Skeletal muscle tissue (tissue), 4 donors: Measurements from ENCODE around the gene ADGRD1. TPM values are rescaled to one million over a fixed set of nuclear protein-coding genes. Genes with fewer than 3 reads are reported as not detected.

ENCODE experiments used
- H3K27ac ChIP-seq: one replicate; pipeline ENCODE4 v1.7.0; 2013; ENCODE audit warnings: mild to moderate bottlenecking, low read depth, low read length, inconsistent platforms
- H3K27me3 ChIP-seq, 3 donors: one replicate each; pipeline ENCODE4 v1.7.0; 2013; ENCODE audit warnings: low read length in 3 of 3; ENCODE audit not compliant: control insufficient read depth in 3 of 3, insufficient read depth in 3 of 3
- H3K36me3 ChIP-seq, 3 donors: one replicate each; pipeline ENCODE4 v1.7.0; 2013; ENCODE audit warnings: low read length in 3 of 3; ENCODE audit not compliant: control insufficient read depth in 3 of 3, insufficient read depth in 3 of 3
- H3K4me1 ChIP-seq, 3 donors: one replicate each; pipeline ENCODE4 v1.7.0; 2013; ENCODE audit warnings: low read length in 3 of 3, mild to moderate bottlenecking in 3 of 3; ENCODE audit not compliant: control insufficient read depth in 3 of 3, insufficient read depth in 3 of 3
- H3K4me3 ChIP-seq, 3 donors: one replicate each; pipeline ENCODE4 v1.7.0; 2013; ENCODE audit warnings: low read length in 3 of 3
- H3K9ac ChIP-seq, 3 donors: one replicate each; pipeline ENCODE4 v1.7.0; 2013; ENCODE audit warnings: low read length in 3 of 3, mild to moderate bottlenecking in 3 of 3, moderate library complexity in 2 of 3, low read depth in 1 of 3
- H3K9me3 ChIP-seq, 3 donors: one replicate each; pipeline ENCODE4 v1.7.0; 2013; ENCODE audit warnings: low read length in 3 of 3; ENCODE audit not compliant: control insufficient read depth in 3 of 3
- total RNA-seq: library from RNA; depleted of rRNA; stranded (reverse); fragments of >200 nt; gene quantifications from one replicate; pipeline ENCODE4 v1.2.3, GENCODE V29; 2014
- donor health status: Osteomylitis.

The ADGRD1 gene
- total RNA-seq, 1 donor from 2014 or later, result 7.8 TPM

DNA sequence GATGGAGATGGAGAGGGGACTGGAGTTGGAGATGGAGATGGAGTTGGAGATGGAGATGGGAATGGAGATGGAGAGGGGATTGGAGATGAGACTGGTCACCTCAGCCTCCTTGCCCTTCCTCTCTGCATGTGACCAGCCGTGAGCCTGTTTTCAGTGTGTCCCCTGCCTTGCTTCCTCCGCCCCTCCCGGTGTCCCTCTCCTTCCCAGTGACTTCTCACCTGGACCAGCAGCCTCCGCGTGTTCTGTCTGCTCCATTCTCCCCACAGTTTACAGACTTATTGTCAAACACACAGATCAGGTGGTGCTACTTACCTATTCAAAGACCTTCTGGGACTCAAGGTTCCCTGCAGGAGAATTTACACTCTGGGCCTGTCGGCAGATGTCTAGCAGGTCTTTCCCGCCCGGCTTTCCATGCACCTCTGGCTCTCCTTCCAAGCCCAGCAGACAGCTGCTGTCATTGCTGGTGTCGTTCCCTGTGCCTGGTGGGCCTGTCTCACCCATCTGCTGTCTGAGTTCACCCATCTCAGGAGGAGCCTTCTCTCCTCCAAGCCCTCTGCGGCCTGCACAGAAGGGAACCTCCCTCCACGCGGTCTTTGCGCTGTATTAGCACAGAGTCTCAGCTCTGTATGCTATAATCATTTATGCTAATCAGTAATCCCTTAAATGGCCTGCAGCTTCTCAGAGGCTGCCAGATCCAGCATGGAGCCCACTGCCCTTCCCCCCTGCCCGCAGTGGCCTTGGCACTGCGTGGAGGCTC, 62.1 kb downstream of the ADGRD1 start:
- Histone ChIP-seq H3K9ac (no peak overlapping the region), H3K9me3 (no peaks in the 10 kb centered on the region), H3K36me3 (peaks cover 2 to 17% (median 8%) of the 10 kb centered on the region in 3 donors), H3K4me1 (no peaks in the 10 kb centered on the region), H3K27me3 (peaks cover 0 to 6% (median 0%) of the 10 kb centered on the region in 3 donors), H3K4me3 (no peak overlapping the region), H3K27ac (no peak overlapping the region)

DNA sequence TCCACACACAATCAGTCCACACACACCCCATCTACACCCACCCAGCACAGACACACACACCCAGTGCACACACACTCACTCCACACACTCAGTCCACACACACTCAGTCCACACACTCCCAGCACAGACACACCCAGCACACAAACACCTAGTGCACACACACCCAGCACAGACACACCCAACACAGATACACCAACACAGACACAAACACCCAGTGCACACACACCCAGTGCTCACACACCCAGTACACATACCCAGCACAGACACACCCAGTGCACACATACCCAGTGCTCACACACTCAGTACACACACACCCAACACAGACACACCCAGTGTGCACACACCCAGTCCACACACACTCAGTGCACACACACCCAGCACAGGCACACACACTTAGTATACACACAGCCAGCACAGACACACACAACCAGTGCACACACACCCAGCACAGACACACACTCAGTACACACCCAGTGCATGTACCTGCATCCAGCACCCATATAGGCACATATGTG, 63.8 kb downstream of the ADGRD1 start:
- peaks cover 2 to 20% (median 8%) of the 10 kb centered on the region in 3 donors for H3K36me3 ChIP-seq
- peaks cover 0 to 6% (median 0%) of the 10 kb centered on the region in 3 donors for H3K27me3 ChIP-seq
- H3K4me3 ChIP-seq, result no peak overlapping the region

DNA sequence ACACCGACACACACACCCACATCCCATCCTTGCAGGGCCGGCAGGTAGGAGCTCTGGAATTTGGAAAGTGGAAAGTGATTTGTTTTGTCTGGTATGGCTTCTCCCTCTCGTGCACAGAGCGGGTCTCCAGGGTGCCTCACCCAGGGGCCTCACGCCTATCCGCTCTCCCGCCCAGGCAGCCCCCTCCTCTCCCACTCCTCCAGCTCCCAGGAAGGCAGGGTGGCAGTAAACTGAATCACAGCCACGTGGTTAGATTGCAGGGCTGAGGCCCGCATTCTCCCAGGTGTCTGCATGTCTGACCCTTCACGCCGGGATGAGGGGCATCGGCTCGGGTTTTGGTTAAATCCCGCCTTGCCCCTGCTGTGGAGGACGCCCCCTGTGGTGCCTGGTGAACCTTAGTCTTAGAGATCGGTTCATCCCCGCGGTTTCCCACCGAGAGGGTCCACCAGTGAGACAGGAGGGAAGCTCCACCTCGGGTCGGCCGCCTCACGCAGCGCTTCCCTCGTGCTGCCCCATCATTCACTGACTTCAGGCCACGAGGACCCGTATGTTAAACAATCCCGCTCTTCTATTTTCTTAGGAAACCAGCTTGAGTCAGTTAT, 64.4 kb downstream of the ADGRD1 start:
- Histone ChIP-seq H3K36me3 (peaks cover 2 to 20% (median 8%) of the 10 kb centered on the region in 3 donors), H3K9ac (no peak overlapping the region), H3K9me3 (no peaks in the 10 kb centered on the region)

More for the DNA sequence above, 63.8 kb downstream of the ADGRD1 start:
- no peak overlapping the region for H3K9ac ChIP-seq
- no peaks in the 10 kb centered on the region for H3K9me3 ChIP-seq
- H3K4me1 ChIP-seq, result no peaks in the 10 kb centered on the region
- H3K27ac ChIP-seq, result no peak overlapping the region

DNA sequence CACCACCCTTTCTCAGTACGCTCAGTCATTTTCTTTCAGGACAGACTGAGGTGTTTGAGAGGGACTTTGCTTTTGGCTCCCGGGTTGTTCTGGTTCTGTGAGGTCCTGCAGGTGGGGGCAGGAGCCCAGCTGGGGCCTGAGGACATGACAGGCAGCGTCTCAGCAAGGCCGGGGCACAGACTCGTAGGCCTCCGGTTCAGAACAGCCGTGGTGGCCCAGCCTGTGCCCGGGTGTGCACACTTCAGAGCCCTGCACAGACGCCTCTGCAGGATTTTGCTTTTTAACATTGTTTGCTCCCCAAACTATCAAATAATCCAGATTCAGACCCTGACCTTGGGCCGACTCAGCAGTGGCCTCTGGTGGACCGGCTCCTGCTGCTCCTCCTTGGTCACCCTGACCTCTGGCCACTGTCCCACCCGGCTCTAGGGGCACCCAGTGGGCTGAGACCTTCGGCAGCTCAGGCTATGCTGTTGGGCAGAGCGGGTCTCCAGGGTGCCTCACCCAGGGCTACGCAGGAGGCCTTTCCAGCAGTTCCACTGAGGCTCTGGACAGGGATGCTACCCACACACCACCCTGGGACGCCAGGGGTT, 65.2 kb downstream of the ADGRD1 start:
- H3K36me3 ChIP-seq, result peaks cover 2 to 20% (median 8%) of the 10 kb centered on the region in 3 donors
- H3K9ac ChIP-seq, result no peak overlapping the region
- H3K9me3 ChIP-seq, result no peaks in the 10 kb centered on the region
- no peaks in the 10 kb centered on the region for H3K4me1 ChIP-seq
- H3K27ac ChIP-seq, result no peak overlapping the region
- no peak overlapping the region for H3K4me3 ChIP-seq
- peaks cover 0 to 6% (median 0%) of the 10 kb centered on the region in 3 donors for H3K27me3 ChIP-seq

More for the DNA sequence above, 64.4 kb downstream of the ADGRD1 start:
- Histone ChIP-seq H3K27ac (no peak overlapping the region), H3K27me3 (peaks cover 0 to 6% (median 0%) of the 10 kb centered on the region in 3 donors), H3K4me1 (no peaks in the 10 kb centered on the region), H3K4me3 (no peak overlapping the region)

DNA sequence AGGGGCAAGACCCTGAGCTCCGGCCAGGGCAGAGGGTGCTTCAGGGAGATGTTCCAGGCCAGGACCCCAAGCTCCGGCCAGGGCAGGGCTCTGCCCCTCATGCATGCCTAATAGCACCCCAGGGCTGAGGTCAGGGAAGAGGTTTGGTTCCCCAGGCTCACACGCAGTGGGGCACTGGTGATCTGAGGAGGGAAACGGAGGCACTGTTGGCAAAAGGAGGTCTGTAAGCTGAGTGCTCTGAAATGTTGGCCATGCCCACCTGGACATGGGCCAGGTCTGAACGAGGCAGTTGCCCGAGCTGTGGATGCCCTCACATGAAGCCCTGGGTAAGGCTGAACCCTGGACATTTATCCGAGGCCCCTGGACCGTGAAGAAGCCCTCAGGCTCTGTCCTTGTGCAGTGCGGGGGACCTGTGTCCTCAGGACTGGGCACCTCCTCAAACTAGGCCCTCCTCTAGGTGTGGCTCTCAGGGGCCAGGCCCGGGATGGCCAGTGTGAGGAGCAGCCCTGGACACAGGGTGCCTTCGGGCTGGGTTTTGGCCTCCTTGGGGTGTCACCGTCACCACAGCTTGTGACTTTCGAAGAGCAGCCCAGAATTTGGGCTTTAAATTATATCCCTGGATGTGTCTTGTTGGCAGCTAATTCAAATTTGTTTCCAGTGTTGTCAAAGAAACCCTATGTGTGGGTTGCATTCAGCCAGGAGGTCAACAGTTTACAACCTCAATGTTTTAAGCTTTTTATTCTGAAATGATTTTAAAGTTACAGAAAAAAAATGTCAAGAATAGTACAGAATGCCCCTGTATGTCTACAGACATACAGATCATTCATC, 66.8 kb downstream of the ADGRD1 start:
- H3K4me3 ChIP-seq, result no peak overlapping the region
- H3K9me3 ChIP-seq, result no peaks in the 10 kb centered on the region
- H3K27me3 ChIP-seq, result peaks cover 0 to 6% (median 0%) of the 10 kb centered on the region in 3 donors
- no peak overlapping the region for H3K9ac ChIP-seq
- peaks cover 0 to 11% (median 8%) of the 10 kb centered on the region in 3 donors for H3K36me3 ChIP-seq
- H3K27ac ChIP-seq, result no peak overlapping the region
- peaks cover 0 to 2% (median 0%) of the 10 kb centered on the region in 3 donors for H3K4me1 ChIP-seq

DNA sequence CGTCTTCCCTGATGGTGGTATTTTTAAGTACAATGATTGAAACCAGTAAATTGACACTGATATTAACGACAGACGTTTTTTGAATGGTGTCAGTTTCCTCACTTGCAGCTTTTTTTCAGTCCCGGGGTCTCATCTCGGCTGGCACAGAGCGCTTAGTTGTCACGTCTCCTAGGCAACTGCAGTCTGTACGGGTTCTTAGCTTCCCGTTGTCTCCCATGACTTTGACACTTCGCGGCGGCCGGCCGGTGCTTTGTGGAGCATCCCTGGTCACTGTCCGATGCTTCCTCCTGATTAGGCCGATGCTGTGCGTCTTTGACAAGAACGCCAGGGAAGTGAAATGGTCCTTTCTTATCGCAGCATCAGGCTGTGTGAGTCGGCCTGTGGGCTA, 67.4 kb downstream of the ADGRD1 start:
- Histone ChIP-seq H3K4me3 (no peak overlapping the region), H3K4me1 (peaks cover 0 to 2% (median 0%) of the 10 kb centered on the region in 3 donors), H3K27me3 (peaks cover 0 to 6% (median 0%) of the 10 kb centered on the region in 3 donors), H3K36me3 (peaks cover 0 to 9% (median 8%) of the 10 kb centered on the region in 3 donors), H3K27ac (no peak overlapping the region), H3K9ac (no peak overlapping the region), H3K9me3 (no peaks in the 10 kb centered on the region)

DNA sequence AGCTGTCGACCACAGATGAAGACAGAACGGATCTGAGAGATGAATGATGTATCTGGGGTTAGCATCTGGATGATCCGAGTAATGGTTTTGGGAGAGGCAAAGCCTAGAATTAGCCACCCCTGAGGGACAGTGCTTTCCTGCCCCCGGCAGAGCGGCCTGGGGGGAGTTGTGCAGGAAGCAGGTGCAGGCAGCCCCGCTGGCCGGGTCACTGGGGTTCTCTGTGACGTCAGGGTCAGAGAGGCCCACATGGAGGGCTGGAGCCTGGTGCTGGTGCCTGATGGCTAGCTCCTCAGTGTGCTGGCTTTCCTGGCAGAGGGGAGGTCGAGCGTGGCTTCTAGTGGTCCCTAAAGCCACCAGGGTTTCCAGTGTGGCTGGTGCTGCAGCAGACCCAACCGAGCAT, 70.3 kb downstream of the ADGRD1 start:
- Histone ChIP-seq H3K27ac (no peak overlapping the region), H3K9me3 (no peaks in the 10 kb centered on the region), H3K4me1 (peaks cover 0 to 8% (median 3%) of the 10 kb centered on the region in 3 donors), H3K27me3 (peaks cover 0 to 14% (median 0%) of the 10 kb centered on the region in 3 donors), H3K36me3 (peaks cover 0 to 3% (median 0%) of the 10 kb centered on the region in 3 donors), H3K4me3 (no peak overlapping the region), H3K9ac (no peak overlapping the region)

DNA sequence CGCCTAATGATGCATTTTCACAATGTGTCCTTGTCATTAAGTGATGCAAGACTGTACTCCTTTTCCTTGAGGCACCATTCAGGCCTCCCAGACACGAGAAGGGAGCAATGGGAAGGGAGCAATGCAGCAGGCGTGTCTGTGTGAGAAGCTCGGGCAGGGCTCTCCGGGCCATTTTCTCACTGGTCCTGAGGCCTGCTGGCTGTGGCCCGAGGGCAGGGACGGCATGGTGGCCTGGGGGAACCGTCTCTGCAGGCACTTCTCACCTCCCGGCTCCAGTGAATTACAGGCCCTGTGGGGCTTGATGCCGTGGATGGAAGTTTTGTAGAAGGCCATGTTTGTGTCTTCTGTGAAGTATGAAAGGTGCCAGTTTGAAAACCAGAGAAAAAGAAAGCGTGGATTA, 71.0 kb downstream of the ADGRD1 start:
- peaks cover 0 to 12% (median 6%) of the 10 kb centered on the region in 3 donors for H3K4me1 ChIP-seq
- H3K36me3 ChIP-seq, result peaks cover 0 to 3% (median 0%) of the 10 kb centered on the region in 3 donors
- H3K27me3 ChIP-seq, result peaks cover 0 to 14% (median 0%) of the 10 kb centered on the region in 3 donors
- H3K9ac ChIP-seq, result no peak overlapping the region
- no peaks in the 10 kb centered on the region for H3K9me3 ChIP-seq
- no peak overlapping the region for H3K4me3 ChIP-seq
- H3K27ac ChIP-seq, result no peak overlapping the region

DNA sequence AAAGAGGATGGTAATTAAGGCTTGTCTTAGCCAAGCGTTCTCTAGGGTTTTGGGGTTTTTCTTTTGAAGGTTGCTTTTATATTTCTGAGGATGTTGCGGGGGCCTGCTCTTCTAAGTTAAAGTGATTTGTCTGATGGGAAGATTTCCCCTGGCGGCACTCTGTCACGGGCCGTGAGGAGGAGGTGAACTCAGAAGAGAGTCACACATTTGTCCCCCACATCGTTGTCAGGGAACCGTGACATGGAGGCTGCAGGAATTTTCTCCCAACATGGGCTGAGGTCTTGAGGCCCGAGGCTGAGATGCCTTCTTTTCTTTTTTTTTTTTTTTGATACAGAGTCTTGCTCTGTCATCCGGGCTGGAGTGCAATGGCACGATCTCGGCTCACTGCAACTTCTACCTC, 71.5 kb downstream of the ADGRD1 start:
- H3K9me3 ChIP-seq, result no peaks in the 10 kb centered on the region
- H3K27ac ChIP-seq, result no peak overlapping the region
- peaks cover 0 to 3% (median 0%) of the 10 kb centered on the region in 3 donors for H3K36me3 ChIP-seq
- peaks cover 0 to 12% (median 6%) of the 10 kb centered on the region in 3 donors for H3K4me1 ChIP-seq
- no peak overlapping the region for H3K9ac ChIP-seq
- H3K4me3 ChIP-seq, result no peak overlapping the region
- peaks cover 0 to 17% (median 0%) of the 10 kb centered on the region in 3 donors for H3K27me3 ChIP-seq
